Measurements from ENCODE around the gene RSAD2. TPM values are rescaled to one million over a fixed set of nuclear protein-coding genes. Genes with fewer than 3 reads are reported as not detected.

RSAD2 gene
- total RNA-seq, 1 donor from 2014 or later, result 0.32 TPM

DNA sequence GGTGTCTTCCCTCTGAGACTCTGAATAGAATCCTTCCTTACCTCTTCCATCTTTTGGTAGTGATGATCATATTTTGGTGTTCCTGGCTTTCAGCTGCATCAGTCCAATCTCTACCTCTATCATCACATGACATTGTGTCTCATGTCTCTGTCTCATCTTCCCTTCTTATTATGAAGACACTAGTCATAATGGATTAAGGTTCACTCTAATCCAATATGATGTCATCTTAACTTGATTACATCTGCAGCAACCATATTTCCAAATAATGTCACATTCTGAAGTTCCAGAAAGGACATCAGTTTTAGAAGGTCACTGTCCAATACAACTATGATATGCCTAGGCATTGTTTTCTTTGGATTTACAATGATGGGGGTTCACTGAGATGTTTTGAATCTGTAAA is 43.4 kb upstream of the RSAD2 start:
- Histone ChIP-seq H3K27ac (no peak overlapping the region), H3K4me1 (no peaks in the 10 kb centered on the region), H3K36me3 (no peaks in the 10 kb centered on the region), H3K27me3 (no peaks in the 10 kb centered on the region), H3K9me3 (peaks cover 0 to 4% of the 10 kb centered on the region in 2 donors), H3K4me3 (no peak overlapping the region)
- TF ChIP-seq, protein P1, sequence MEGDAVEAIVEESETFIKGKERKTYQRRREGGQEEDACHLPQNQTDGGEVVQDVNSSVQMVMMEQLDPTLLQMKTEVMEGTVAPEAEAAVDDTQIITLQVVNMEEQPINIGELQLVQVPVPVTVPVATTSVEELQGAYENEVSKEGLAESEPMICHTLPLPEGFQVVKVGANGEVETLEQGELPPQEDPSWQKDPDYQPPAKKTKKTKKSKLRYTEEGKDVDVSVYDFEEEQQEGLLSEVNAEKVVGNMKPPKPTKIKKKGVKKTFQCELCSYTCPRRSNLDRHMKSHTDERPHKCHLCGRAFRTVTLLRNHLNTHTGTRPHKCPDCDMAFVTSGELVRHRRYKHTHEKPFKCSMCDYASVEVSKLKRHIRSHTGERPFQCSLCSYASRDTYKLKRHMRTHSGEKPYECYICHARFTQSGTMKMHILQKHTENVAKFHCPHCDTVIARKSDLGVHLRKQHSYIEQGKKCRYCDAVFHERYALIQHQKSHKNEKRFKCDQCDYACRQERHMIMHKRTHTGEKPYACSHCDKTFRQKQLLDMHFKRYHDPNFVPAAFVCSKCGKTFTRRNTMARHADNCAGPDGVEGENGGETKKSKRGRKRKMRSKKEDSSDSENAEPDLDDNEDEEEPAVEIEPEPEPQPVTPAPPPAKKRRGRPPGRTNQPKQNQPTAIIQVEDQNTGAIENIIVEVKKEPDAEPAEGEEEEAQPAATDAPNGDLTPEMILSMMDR (IDR thresholded peaks at IDR 0.05), result no peak
- intact Hi-C loops (cut with DNase I), result no loop called here
- DNase-seq (ENCODE audit: low spot score in 2 of 2), result no peak

DNA sequence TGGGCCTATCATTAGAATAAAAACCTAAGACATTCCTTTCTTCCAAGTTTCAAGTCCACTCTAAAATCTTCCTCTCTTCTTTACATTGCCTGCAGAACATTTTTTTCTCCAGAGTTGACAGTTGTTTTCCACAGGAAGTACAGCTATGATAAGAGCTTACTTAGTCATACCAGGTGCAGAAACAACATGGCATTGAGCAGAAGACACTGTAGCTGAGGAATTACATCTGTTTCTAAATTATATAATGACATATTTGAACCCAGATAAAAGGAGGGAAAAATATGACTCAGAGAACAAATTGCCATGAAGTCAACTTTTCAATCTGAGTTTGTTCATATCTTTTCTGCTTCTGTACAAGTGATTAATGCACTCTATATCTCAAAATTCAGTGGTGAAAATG is 42.1 kb upstream of the RSAD2 start:
- DNase-seq (ENCODE audit: low spot score in 2 of 2), result no peak
- Histone ChIP-seq H3K4me3 (no peak overlapping the region), H3K27ac (no peak overlapping the region), H3K4me1 (no peaks in the 10 kb centered on the region), H3K27me3 (no peaks in the 10 kb centered on the region), H3K9me3 (peaks cover 0 to 4% of the 10 kb centered on the region in 2 donors), H3K36me3 (no peaks in the 10 kb centered on the region)
- TF ChIP-seq, protein P1 (IDR thresholded peaks at IDR 0.05), result no peak
- intact Hi-C loops (cut with DNase I), result no loop called here

DNA sequence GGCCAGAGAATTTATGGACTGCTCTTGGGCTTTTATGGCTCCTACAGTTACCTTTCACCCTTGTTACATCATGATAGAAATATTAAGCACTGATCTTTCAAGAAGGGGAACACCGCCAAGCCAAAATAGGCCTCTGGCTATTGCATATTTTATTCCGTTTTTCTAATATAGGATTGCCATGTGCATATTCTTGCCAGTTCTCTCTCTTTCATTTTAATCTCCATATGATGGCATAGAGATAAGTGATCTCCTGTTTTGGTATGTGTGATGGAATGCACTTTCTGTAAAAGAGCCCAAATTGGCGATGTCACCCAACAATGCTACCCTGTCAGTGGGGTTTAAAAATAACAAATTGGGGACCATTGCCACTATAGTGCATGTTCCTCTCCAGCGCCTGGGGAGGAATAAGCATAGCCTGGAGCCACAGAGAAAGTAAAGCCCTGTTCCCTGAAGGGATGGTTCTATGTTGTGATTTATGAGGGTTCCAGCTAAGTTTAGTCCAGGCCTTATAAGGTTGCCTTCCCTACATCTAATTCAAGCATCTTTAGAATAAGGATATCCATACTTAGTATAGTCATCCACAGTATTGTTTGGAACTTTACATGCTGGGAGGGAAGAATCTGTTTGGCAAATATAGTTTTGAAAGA is 38.8 kb upstream of the RSAD2 start:
- no peaks in the 10 kb centered on the region for H3K4me1 ChIP-seq
- H3K36me3 ChIP-seq, result no peaks in the 10 kb centered on the region
- no peak for DNase-seq (ENCODE audit: low spot score in 2 of 2)
- peaks cover 12 to 18% of the 10 kb centered on the region in 2 donors for H3K9me3 ChIP-seq
- no peak overlapping the region for H3K4me3 ChIP-seq
- H3K27me3 ChIP-seq, result no peaks in the 10 kb centered on the region
- intact Hi-C loops (cut with DNase I), result no loop called here
- no peak overlapping the region for H3K27ac ChIP-seq
- TF ChIP-seq, protein P1 (IDR thresholded peaks at IDR 0.05), result no peak

DNA sequence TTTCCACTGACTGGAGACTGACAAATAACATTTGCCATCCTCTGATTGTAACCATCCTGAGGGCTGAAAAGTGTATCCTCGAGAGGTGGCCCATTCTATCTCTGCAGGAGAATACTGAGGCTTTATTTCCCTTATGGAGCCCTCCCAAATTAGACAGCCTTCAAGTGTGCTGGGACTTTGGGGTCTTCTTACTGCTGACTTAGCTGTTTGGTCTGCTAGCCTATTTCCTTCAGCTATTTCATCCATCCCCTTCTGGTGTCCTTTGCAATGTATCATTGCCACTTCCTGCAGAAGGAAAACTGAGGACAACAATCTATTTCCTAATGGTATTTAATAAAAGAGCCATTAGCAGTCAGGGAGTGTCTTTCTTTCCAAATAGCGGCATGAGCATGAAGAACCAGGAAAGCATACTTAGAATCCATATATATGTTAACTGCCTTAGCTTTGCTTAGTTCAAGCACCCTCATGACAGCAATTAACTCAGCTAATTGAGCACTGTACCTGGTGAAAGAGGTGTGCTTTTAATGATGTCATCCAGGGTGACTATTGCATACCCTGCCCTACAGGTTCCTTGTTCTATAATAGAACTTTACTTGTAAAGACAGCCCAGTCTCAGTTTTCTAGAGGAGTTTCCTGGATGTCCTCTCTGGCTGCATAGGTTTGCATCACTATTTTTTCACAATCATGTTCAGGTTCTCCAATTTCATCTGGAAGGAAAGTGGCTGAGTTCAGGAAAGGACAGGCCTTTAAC is 35.9 kb upstream of the RSAD2 start:
- no peak overlapping the region for H3K27ac ChIP-seq
- H3K27me3 ChIP-seq, result no peaks in the 10 kb centered on the region
- no peak for DNase-seq (ENCODE audit: low spot score in 2 of 2)
- peaks cover 36 to 47% of the 10 kb centered on the region in 2 donors for H3K9me3 ChIP-seq
- no peaks in the 10 kb centered on the region for H3K4me1 ChIP-seq
- TF ChIP-seq, protein P1 (IDR thresholded peaks at IDR 0.05), result no peak
- H3K4me3 ChIP-seq, result no peak overlapping the region
- H3K36me3 ChIP-seq, result no peaks in the 10 kb centered on the region
- intact Hi-C loops (cut with DNase I), result no loop called here

DNA sequence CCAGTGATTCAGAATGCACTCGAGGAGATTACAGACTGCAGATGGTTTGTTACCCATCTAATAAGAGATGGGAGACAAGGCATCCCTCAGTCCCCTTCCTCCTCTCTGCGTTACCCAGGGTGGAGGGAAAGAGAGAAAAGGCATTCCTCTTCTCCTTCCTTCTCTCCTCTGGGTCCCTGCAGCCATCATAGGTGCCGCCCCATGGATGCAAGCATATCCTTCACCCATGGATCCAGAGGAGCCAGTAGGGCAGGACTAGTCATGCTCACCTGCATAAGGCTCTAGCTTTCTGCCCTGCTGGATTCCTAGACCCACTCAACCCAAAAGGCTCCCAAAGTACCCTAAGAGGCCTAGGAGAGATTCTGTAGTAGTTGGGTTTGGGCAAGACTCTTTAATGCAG is 32.3 kb upstream of the RSAD2 start:
- no peak for DNase-seq (ENCODE audit: low spot score in 2 of 2)
- TF ChIP-seq, protein P1 (IDR thresholded peaks at IDR 0.05), result no peak
- intact Hi-C loops (cut with DNase I), result no loop called here
- Histone ChIP-seq H3K27me3 (no peaks in the 10 kb centered on the region), H3K4me1 (no peaks in the 10 kb centered on the region), H3K9me3 (peaks cover 52 to 72% of the 10 kb centered on the region in 2 donors), H3K27ac (no peak overlapping the region), H3K36me3 (peaks cover 9 to 20% of the 10 kb centered on the region in 2 donors), H3K4me3 (no peak overlapping the region)

Data from ascending aorta (tissue), 2 donors.